ENCODE data around the gene NUMB. TPM values are rescaled to one million over a fixed set of nuclear protein-coding genes. Genes with fewer than 3 reads are reported as not detected.

NUMB gene
- total RNA-seq (2014; rRNA removed; shearing (Covaris generic)) (17.1 and 18.6 TPM in 2 replicates), total RNA-seq (2022) (81.1 and 87.8 TPM in 2 replicates), Bru-seq, nascent RNA (percentile 81 among the genes with signal in this experiment), BruChase-seq, experiment 1, labeled RNA remaining after a 6-hour chase (percentile 71 among the genes with signal in this experiment), BruChase-seq, experiment 2, labeled RNA remaining after a 2-hour chase (percentile 71 among the genes with signal in this experiment)
- long read RNA-seq, transcript NUMB-215 (12 exons, 3,037 nt), result minor isoform, 12 of 185 reads
- long read RNA-seq, transcript NUMB-211 (11 exons, 3,607 nt), result major isoform, 50 of 185 reads
- long read RNA-seq, transcript NUMB-225 (12 exons, 3,547 nt), result minor isoform, 25 of 185 reads
- long read RNA-seq, partial matches to known transcripts, result 29 of 185 reads
- long read RNA-seq, other reads (novel, unspliced or antisense), result 64 of 185 reads

DNA sequence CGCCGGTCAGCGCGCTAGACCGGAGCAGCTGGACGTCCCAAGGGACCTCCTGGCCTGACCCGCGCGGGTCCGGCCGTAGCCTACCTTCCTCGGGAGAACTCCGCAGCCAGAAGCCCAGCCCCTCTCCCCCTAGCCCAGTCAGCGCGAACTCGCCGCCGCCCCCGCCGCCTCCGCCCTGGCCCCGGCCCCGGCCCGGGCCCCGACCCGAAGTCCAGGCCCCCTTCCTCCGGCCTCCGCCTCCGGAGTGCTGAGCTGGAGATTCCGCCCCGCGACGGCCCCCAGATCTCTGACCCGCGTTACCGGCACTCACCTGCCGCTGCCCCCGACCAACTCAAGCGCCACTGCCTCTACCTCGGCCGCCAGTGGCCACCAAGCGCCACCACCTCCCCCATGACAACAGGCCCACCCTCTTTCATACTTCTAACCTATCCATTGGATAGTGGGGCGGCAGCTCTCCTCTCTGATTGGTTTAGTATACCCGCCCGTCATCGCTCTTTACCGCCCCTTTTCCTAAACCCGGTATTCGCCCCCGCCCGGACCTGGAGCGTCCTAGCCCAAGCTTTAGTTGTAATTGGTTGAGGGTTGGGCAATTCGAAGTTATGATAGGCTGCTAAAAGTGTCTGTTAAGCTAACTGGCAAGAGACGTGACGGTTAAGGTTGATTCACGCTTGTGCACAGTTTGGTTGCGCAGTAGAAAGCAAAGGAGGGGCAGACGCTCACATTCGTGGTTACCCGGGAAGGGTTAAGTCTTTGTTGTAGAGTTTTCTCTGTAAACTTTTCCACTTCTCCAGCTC is at the start of gene NUMB:
TSS of gene NUMB (minus strand) at position 364 of the 794 bp plus-strand sequence. CDS start 102,795 bp downstream, outside the sequence.
- Histone ChIP-seq H3K4me1 (ENCODE audit: insufficient read depth, low read length, poor library complexity, severe bottlenecking) (peaks cover 73% of the 10 kb centered on the region), H3K9me3 (ENCODE audit: low read length) (no peaks in the 10 kb centered on the region), H3K36me3 (ENCODE audit: insufficient read depth, low read length) (no peaks in the 10 kb centered on the region), H2AFZ (ENCODE audit: low read length) (peak within 1 kb of the TSS; percentile 87), H3K79me2 (ENCODE audit: insufficient read depth, low read depth, low read length) (peaks cover 47% of the 10 kb centered on the region), H3K4me2 (ENCODE audit: low read length) (peak within 1 kb of the TSS; percentile 89), H4K20me1 (ENCODE audit: insufficient read depth, low read length) (no peaks in the 10 kb centered on the region; the same call in 1 of the 2 replicates), H3K27ac (ENCODE audit: low read depth, low read length, poor library complexity, severe bottlenecking) (peak within 1 kb of the TSS; percentile 53), H3K9me2 (ENCODE audit: insufficient read depth, low read length) (no peaks in the 10 kb centered on the region), H3K4me3 (ENCODE audit: low read depth, low read length, poor library complexity, severe bottlenecking) (peak within 1 kb of the TSS; percentile 88)
- peak; percentile 100 for DNase-seq (ENCODE audit: low spot score)
- ChIA-PET POLR2A (interaction anchor here (0.5 to 1.5 kb wide), 15 partner anchors 9 to 431 kb away, joined by 3 to 15 read pairs (median 4); partner anchors contain the start of genes RBM25, RIOX1 and ZFYVE1), CTCF (ENCODE audit: unreplicated experiment) (interaction anchor here (1.3 kb wide), 1 partner anchor 9 kb away, joined by 4 read pairs; no protein-coding TSS in a partner anchor)
- no peak for TF ChIP-seq EZH2phosphoT487 (IDR thresholded peaks at IDR 0.05; ENCODE audit: borderline replicate concordance, low read depth, low read length)
- TF ChIP-seq, protein P1, sequence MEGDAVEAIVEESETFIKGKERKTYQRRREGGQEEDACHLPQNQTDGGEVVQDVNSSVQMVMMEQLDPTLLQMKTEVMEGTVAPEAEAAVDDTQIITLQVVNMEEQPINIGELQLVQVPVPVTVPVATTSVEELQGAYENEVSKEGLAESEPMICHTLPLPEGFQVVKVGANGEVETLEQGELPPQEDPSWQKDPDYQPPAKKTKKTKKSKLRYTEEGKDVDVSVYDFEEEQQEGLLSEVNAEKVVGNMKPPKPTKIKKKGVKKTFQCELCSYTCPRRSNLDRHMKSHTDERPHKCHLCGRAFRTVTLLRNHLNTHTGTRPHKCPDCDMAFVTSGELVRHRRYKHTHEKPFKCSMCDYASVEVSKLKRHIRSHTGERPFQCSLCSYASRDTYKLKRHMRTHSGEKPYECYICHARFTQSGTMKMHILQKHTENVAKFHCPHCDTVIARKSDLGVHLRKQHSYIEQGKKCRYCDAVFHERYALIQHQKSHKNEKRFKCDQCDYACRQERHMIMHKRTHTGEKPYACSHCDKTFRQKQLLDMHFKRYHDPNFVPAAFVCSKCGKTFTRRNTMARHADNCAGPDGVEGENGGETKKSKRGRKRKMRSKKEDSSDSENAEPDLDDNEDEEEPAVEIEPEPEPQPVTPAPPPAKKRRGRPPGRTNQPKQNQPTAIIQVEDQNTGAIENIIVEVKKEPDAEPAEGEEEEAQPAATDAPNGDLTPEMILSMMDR (conservative IDR thresholded peaks at IDR 0.05; ENCODE audit: low read length), result 0 out of 2 replicates have a peak, but pooled peaks have one; percentile 16
- intact Hi-C loops (cut with micrococcal nuclease; ENCODE audit: unreplicated experiment), result loop anchor here (2.0 to 5.0 kb wide), 2 partner anchors 44 to 401 kb away; partner anchors contain the start of gene RBM25
- no TSS peak for BruUV-seq (replicated peaks)

DNA sequence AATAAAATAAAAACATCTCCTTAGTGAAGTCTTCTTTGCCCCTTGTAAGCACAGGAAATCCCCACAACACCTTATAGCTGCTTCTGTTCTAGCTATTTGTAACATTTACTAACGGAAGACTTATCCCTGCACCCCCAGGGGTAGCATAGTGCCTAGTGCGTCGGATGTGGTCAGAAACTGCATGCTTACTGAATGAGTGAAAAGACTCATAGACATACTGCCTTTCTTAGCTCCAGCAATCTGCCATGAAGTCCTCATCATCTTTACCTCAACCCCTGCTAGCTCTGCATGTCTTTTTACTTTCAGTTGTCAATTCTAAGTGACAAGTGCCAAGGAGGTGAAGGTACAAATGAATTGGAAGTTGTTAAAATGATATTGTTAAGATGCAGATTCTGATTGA is 45.3 kb upstream of the NUMB start:
- no peaks in the 10 kb centered on the region for H4K20me1 ChIP-seq (ENCODE audit: insufficient read depth, low read length)
- ChIA-PET POLR2A (interaction anchor here (0.7 to 0.9 kb wide), 4 partner anchors 9 to 22 kb away, joined by 3 to 4 read pairs (median 3); no protein-coding TSS in a partner anchor), CTCF (ENCODE audit: unreplicated experiment) (interaction anchor here (0.9 kb wide), 1 partner anchor 322 kb away, joined by 3 read pairs; no protein-coding TSS in a partner anchor)
- H3K4me1 ChIP-seq (ENCODE audit: insufficient read depth, low read length, poor library complexity, severe bottlenecking), result no peaks in the 10 kb centered on the region
- no peaks in the 10 kb centered on the region for H3K9me3 ChIP-seq (ENCODE audit: low read length)
- no peak overlapping the region for H3K4me2 ChIP-seq (ENCODE audit: low read length)
- no TSS peak for BruUV-seq (replicated peaks)
- H2AFZ ChIP-seq (ENCODE audit: low read length), result no peak overlapping the region
- intact Hi-C loops (cut with micrococcal nuclease; ENCODE audit: unreplicated experiment), result loop anchor here (10.0 kb wide), 1 partner anchor 531 kb away; no protein-coding TSS in a partner anchor
- no peaks in the 10 kb centered on the region for H3K79me2 ChIP-seq (ENCODE audit: insufficient read depth, low read depth, low read length)
- DNase-seq (ENCODE audit: low spot score), result peak; percentile 25
- H3K9me2 ChIP-seq (ENCODE audit: insufficient read depth, low read length), result no peaks in the 10 kb centered on the region
- H3K27ac ChIP-seq (ENCODE audit: low read depth, low read length, poor library complexity, severe bottlenecking), result no peak overlapping the region
- no peaks in the 10 kb centered on the region for H3K36me3 ChIP-seq (ENCODE audit: insufficient read depth, low read length)
- TF ChIP-seq, protein P1 (conservative IDR thresholded peaks at IDR 0.05; ENCODE audit: low read length), result no peak
- no peak for TF ChIP-seq EZH2phosphoT487 (IDR thresholded peaks at IDR 0.05; ENCODE audit: borderline replicate concordance, low read depth, low read length)
- no peak overlapping the region for H3K4me3 ChIP-seq (ENCODE audit: low read depth, low read length, poor library complexity, severe bottlenecking)
